ENCODE data around the gene MVB12A. TPM values are rescaled to one million over a fixed set of nuclear protein-coding genes. Genes with fewer than 3 reads are reported as not detected.

MVB12A gene
- total and polyA plus RNA-seq, 9 of the 15 experiments (the other 6 are each of a cell fraction or from before 2014, with no cell fraction given): 1.2 to 46.2 (median 22.4) TPM

GRCh38 chr19:17424743-17425365, 5.0 kb downstream of the MVB12A start (continued):
- no peak for TF ChIP-seq ZNF407 (IDR thresholded peaks at IDR 0.05; ENCODE audit: low read depth)
- peak; percentile 49; the same call in 1 of the 2 replicates for TF ChIP-seq KLF13 (tag; IDR thresholded peaks at IDR 0.05; ENCODE audit: borderline replicate concordance, low read depth)
- no peak for TF ChIP-seq LARP7 (IDR thresholded peaks at IDR 0.05)
- no peak for TF ChIP-seq TSHZ1 (CRISPR knock-in tag; IDR thresholded peaks at IDR 0.05)
- TF ChIP-seq CTCF (IDR thresholded peaks at IDR 0.05 in 2 of 3, conservative IDR thresholded peaks at IDR 0.05 in 1 of 3; ENCODE audit: insufficient read depth in 2 of 3, low read depth in 1 of 3, low read length in 3 of 3): peak; percentile 78 to 87 (median 80)
- TF ChIP-seq FIP1L1 (IDR thresholded peaks at IDR 0.05; ENCODE audit: low read depth, low read length, poor library complexity, severe bottlenecking): no peak
- 0 out of 2 replicates have a peak, but pooled peaks have one; percentile 48 for TF ChIP-seq KLF16 (IDR thresholded peaks at IDR 0.05)
- TF ChIP-seq ZNF444 (CRISPR knock-in tag; IDR thresholded peaks at IDR 0.05): no peak
- TF ChIP-seq ZNF212 (CRISPR knock-in tag; IDR thresholded peaks at IDR 0.05): no peak
- TF ChIP-seq CREM (IDR thresholded peaks at IDR 0.05; ENCODE audit: low read depth): peak; percentile 76; the same call in 1 of the 2 replicates
- no peak for TF ChIP-seq GMEB1 (CRISPR knock-in tag; IDR thresholded peaks at IDR 0.05)
- no peak for TF ChIP-seq TRIM24 (IDR thresholded peaks at IDR 0.05)
- TF ChIP-seq ZNF707 (CRISPR knock-in tag; conservative IDR thresholded peaks at IDR 0.05): no peak
